GM12875 (cell line): ENCODE results near the gene KLF18.
"Not testable (repeated sequence)": the region's sequence is repeated elsewhere in the genome, so short reads cannot be mapped to it uniquely, and the experiment has no call there.

Source experiments
- H3K4me3 ChIP-seq: one replicate; pipeline ENCODE4 v1.5.1; 2011; ENCODE audit warnings: low read depth, low read length, control low read depth
- TF ChIP-seq, protein P1 (sequence below): IDR thresholded peaks from 2 replicates; pipeline ENCODE4 v1.5.1; 2011; ENCODE audit warnings: low read depth, mild to moderate bottlenecking, control low read depth, inconsistent platforms, low read length, moderate library complexity, borderline replicate concordance; ENCODE audit not compliant: insufficient read depth

Gene KLF18

DNA sequence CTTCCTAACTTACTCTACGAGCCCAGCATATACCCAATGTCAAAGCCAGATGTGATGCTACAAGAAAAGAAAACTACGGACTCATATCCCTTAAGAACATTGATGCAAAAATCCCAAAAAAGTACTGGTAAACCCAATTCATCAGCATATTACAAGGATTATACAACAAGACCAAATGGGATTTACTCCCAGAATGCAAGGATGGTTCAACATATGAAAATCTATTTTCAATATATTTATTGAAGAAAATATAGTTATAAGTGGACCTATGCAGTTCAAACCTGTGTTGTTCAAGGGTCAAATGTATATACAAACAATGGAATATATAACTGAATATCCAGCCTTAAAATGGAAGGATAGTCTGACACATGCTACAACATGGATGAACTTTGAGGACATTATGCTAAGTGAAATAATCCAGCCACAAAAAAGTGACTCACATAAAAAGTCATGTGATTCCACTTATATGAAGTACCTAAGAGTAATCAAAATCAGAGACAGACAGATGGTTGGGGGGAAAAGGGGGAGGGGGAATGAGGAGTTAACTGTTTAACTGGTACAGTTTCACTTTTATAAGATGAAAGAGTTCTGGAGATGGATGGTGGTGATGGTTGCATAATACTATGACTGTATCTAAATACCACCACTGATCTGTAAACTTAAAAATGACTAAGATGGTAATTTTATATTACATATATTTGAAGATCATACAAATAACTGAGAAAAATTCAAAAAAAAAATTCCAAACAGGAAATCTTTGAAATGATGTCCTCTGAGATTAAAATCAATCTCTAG, 3.7 kb upstream of the KLF18 start:
- no peak overlapping the region for H3K4me3 ChIP-seq
- TF ChIP-seq, protein P1, sequence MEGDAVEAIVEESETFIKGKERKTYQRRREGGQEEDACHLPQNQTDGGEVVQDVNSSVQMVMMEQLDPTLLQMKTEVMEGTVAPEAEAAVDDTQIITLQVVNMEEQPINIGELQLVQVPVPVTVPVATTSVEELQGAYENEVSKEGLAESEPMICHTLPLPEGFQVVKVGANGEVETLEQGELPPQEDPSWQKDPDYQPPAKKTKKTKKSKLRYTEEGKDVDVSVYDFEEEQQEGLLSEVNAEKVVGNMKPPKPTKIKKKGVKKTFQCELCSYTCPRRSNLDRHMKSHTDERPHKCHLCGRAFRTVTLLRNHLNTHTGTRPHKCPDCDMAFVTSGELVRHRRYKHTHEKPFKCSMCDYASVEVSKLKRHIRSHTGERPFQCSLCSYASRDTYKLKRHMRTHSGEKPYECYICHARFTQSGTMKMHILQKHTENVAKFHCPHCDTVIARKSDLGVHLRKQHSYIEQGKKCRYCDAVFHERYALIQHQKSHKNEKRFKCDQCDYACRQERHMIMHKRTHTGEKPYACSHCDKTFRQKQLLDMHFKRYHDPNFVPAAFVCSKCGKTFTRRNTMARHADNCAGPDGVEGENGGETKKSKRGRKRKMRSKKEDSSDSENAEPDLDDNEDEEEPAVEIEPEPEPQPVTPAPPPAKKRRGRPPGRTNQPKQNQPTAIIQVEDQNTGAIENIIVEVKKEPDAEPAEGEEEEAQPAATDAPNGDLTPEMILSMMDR: no peak

DNA sequence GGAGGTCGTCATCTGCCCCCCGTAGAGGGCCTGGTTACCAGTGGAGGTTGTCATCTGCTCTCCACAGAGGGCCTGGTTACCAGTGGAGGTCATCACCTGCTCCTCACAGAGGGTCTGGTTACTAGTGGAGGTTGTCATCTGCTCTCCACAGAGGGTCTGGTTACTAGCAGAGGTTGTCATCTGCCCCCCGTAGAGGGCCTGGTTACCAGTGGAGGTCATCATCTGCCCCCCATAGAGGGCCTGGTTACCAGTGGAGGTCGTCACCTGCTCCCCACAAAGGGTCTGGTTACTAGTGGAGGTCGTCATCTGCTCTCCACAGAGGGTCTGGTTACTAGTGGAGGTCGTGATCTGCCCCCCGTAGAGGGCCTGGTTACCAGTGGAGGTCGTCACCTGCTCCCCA, 1.9 kb downstream of the KLF18 start:
- not testable (repeated sequence) for H3K4me3 ChIP-seq

DNA sequence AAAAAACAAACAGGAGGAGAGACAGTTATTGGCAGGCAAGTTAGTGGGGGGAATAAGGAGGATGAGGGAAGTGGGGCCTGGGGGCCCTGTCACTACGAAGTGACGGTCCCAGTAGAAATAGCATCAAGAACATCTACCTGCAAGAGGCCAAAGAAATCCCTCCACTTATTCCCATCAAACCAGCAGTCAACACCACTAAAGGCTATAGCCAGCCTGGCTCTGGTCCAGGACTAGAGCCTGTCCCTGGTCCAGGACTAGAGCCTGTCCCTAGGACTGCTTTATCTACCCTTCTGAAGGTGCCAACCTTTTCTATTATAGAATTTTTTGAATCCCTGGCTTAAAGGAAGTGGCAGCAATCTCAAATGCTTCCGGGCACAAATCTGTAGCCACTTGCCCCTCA, 3.2 kb downstream of the KLF18 start:
- no peak overlapping the region for H3K4me3 ChIP-seq
- TF ChIP-seq, protein P1: no peak

DNA sequence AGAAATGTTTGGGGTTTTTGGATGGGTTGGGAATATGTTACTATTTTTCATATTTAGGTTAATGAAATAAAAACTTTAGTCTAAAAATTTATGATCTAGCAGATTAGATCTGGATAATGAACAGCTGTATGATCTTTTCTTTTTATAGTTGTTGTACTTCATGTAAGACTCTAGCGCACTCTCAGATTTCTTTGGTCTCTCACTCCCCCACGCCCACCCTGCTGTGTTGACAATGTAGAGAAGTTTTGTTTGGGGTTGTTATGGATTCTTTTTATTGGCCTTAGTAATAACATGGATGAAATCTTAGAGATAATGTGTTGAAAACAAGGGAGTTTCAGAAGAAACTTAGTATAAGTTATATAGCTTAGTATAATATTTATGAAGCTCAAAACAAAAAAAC, 5.5 kb downstream of the KLF18 start:
- TF ChIP-seq, protein P1: no peak
- no peak overlapping the region for H3K4me3 ChIP-seq

DNA sequence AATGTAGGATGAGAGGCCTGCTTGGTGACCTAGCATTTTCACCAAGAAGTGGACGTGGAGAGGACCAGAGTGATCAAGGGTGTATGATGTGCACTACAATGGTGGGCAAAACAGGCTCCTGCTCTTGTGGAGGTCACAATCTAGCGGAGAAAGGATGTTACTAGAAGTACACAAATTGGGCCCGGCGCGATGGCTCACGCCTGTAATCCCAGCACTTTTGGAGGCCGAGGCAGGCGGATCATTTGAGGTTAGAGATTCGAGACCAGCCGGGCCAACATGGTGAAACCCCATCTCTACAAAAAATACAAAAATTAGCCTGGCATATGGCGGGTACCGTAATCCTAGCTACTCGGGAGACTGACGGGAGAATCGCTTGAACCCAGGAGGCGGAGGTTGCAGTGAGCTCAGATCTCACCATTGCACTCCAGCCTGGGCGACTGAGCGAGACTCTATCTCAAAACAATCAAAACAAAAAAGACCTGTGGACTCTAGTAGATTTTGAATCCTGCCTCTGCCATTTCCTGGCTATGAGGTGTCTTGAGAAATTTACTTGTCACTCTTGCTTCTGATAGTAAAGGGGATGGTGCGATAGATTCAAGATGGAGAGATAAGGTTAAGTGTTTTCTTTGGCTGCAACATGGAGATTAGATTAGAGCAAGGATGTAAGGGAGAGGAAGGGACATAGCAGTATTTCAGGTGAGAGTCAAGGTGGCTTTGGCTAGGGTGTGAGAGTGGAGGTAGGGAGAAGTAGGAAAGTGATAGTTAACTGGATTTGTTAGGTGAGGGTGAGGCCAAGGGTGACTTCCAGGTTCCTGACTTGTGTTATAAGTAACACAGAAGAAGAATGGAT, 7.1 kb downstream of the KLF18 start:
- TF ChIP-seq, protein P1: no peak

DNA sequence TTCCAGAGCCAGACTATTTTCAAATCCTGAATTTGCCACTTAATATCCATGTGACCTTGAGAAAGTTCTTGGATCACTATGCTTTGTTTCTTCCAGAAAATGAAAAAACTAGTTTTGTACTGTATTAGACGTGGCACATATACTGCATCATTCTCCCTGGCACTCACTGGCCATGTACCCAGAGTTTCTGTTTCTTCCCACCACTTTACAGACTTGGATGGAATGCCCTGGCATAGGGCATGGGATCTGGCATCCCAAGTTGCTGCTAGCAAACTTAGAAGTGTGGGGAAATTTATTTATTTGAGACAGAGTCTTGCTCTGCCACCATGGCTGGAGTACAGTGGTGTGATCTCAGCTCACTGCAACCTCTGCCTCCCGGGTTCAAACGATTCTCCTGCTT, 10.0 kb downstream of the KLF18 start:
- TF ChIP-seq, protein P1: no peak
- H3K4me3 ChIP-seq: no peak overlapping the region

More for the DNA sequence above, 7.1 kb downstream of the KLF18 start:
- H3K4me3 ChIP-seq: no peak overlapping the region

DNA sequence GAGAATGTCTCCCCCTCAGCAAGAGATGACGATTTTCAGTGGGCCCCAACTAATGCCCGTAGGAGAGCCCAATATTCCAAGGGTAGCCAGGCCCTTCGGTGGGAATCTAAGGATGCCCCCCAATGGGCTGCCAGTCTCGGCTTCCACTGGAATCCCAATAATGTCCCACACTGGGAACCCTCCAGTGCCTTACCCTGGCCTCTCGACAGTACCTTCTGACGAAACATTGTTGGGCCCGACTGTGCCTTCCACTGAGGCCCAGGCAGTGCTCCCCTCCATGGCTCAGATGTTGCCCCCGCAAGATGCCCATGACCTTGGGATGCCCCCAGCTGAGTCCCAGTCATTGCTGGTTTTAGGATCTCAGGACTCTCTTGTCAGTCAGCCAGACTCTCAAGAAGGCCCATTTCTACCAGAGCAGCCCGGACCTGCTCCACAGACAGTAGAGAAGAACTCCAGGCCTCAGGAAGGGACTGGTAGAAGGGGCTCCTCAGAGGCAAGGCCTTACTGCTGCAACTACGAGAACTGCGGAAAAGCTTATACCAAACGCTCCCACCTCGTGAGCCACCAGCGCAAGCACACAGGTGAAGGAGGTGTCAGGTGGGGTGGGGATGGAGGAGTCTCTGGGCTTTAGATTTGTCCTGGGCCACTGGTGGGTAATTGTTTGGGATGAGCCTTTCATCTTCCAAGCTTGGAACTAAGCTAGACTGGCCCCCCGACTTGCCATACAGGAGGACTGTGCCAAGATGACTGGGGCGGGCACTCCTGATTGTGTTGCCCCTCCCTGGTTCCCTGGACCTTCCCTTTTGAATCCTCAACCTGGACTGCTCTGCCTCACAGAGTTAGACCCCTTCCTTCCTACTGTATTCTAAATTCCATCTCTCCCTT, 11.6 kb downstream of the KLF18 start:
- H3K4me3 ChIP-seq: no peak overlapping the region
- TF ChIP-seq, protein P1: no peak
